Activated CD4-positive, alpha-beta T cell treated with anti-CD3 and anti-CD28 coated beads for 4 hours (primary cell): ENCODE data around the gene LRMDA.

ENCODE experiments used
- DNase-seq, 2 donors: peaks; one replicate each; pipeline ENCODE4 v3.0.0-alpha.2; 2020

The LRMDA gene

GRCh38 chr10:75974080-75974479 is 542.7 kb downstream of the LRMDA start:
- DNase-seq, result no peak

- no peak for DNase-seq
These were observed 545.3 kb downstream of the LRMDA start for GRCh38 chr10:75976681-75977080.

- DNase-seq, result no peak
These were observed 545.7 kb downstream of the LRMDA start for GRCh38 chr10:75977139-75977538.

GRCh38 chr10:75978213-75978612 is 546.8 kb downstream of the LRMDA start:
- no peak for DNase-seq

- DNase-seq, result no peak
These were observed 549.1 kb downstream of the LRMDA start for GRCh38 chr10:75980419-75981002.

GRCh38 chr10:75982611-75983369 is 551.4 kb downstream of the LRMDA start:
- DNase-seq, result no peak

- no peak for DNase-seq
These were observed 552.6 kb downstream of the LRMDA start for GRCh38 chr10:75984067-75984466.

- DNase-seq, result no peak
These were observed 556.2 kb downstream of the LRMDA start for GRCh38 chr10:75987616-75988015.

GRCh38 chr10:75994357-75995040 is 563.1 kb downstream of the LRMDA start:
- DNase-seq, result no peak

- DNase-seq, result no peak
These were observed 563.6 kb downstream of the LRMDA start for GRCh38 chr10:75995041-75995430.

- DNase-seq, result no peak
These were observed 564.3 kb downstream of the LRMDA start for GRCh38 chr10:75995720-75996119.

GRCh38 chr10:75999001-75999400 is 567.6 kb downstream of the LRMDA start:
- no peak for DNase-seq

GRCh38 chr10:75999515-76000209 is 568.2 kb downstream of the LRMDA start:
- no peak for DNase-seq

- no peak for DNase-seq
These were observed 569.1 kb downstream of the LRMDA start for GRCh38 chr10:76000550-76000949.

- no peak for DNase-seq
These were observed 569.6 kb downstream of the LRMDA start for GRCh38 chr10:76001019-76001418.

GRCh38 chr10:76001461-76001860 is 570.0 kb downstream of the LRMDA start:
- no peak for DNase-seq

- no peak for DNase-seq
These were observed 570.9 kb downstream of the LRMDA start for GRCh38 chr10:76002262-76002854.

- no peak for DNase-seq
These were observed 576.3 kb downstream of the LRMDA start for GRCh38 chr10:76007667-76008181.

- DNase-seq, result no peak
These were observed 578.1 kb downstream of the LRMDA start for GRCh38 chr10:76009531-76009930.

- DNase-seq, result no peak
These were observed 579.3 kb downstream of the LRMDA start for GRCh38 chr10:76010703-76011102.

- DNase-seq, result no peak
These were observed 581.4 kb downstream of the LRMDA start for GRCh38 chr10:76012716-76013327.

- no peak for DNase-seq
These were observed 583.8 kb downstream of the LRMDA start for GRCh38 chr10:76015245-76015644.
